Activated gamma-delta T cell (primary cell): Measurements from ENCODE around the gene SLCO3A1.

Source experiments
- DNase-seq: peaks from one replicate; lab custom pipeline; 2025; lab: John Stamatoyannopoulos, UW

Gene SLCO3A1

GRCh38 chr15:92100751-92101150, 247.2 kb downstream of the SLCO3A1 start:
- no peak for DNase-seq

- no peak for DNase-seq
Observed at GRCh38 chr15:92101708-92102394, 248.3 kb downstream of the SLCO3A1 start.

GRCh38 chr15:92102395-92102755, 248.9 kb downstream of the SLCO3A1 start:
- DNase-seq: no peak

- DNase-seq: no peak
Observed at GRCh38 chr15:92104072-92104471, 250.6 kb downstream of the SLCO3A1 start.

GRCh38 chr15:92105611-92106010, 252.1 kb downstream of the SLCO3A1 start:
- DNase-seq: no peak

- DNase-seq: no peak
Observed at GRCh38 chr15:92107510-92107909, 254.0 kb downstream of the SLCO3A1 start.

- no peak for DNase-seq
Observed at GRCh38 chr15:92109191-92109873, 255.8 kb downstream of the SLCO3A1 start.

GRCh38 chr15:92111291-92111690, 257.8 kb downstream of the SLCO3A1 start:
- no peak for DNase-seq

GRCh38 chr15:92111751-92112150, 258.2 kb downstream of the SLCO3A1 start:
- DNase-seq: no peak

GRCh38 chr15:92112180-92112579, 258.7 kb downstream of the SLCO3A1 start:
- DNase-seq: no peak

GRCh38 chr15:92112711-92113110, 259.2 kb downstream of the SLCO3A1 start:
- no peak for DNase-seq

- no peak for DNase-seq
Observed at GRCh38 chr15:92113832-92114231, 260.3 kb downstream of the SLCO3A1 start.

GRCh38 chr15:92115834-92116233, 262.3 kb downstream of the SLCO3A1 start:
- DNase-seq: no peak

- DNase-seq: no peak
Observed at GRCh38 chr15:92116330-92116729, 262.8 kb downstream of the SLCO3A1 start.

- no peak for DNase-seq
Observed at GRCh38 chr15:92117261-92117731, 263.8 kb downstream of the SLCO3A1 start.

- no peak for DNase-seq
Observed at GRCh38 chr15:92118162-92118935, 264.8 kb downstream of the SLCO3A1 start.

- no peak for DNase-seq
Observed at GRCh38 chr15:92118936-92119325, 265.4 kb downstream of the SLCO3A1 start.

- DNase-seq: no peak
Observed at GRCh38 chr15:92120094-92120795, 266.7 kb downstream of the SLCO3A1 start.

GRCh38 chr15:92121047-92121446, 267.5 kb downstream of the SLCO3A1 start:
- DNase-seq: no peak

- DNase-seq: no peak
Observed at GRCh38 chr15:92122259-92122658, 268.8 kb downstream of the SLCO3A1 start.

- DNase-seq: no peak
Observed at GRCh38 chr15:92123962-92124656, 270.6 kb downstream of the SLCO3A1 start.

- no peak for DNase-seq
Observed at GRCh38 chr15:92124657-92125010, 271.1 kb downstream of the SLCO3A1 start.
